GM12872 (cell line): ENCODE results near the gene MAGI2.

Experiments
- CTCF ChIP-seq: IDR thresholded peaks from 3 replicates; pipeline ENCODE4 v1.5.1; 2011; ENCODE audit warnings: low read depth, mild to moderate bottlenecking, low read length, moderate library complexity; ENCODE audit not compliant: insufficient read depth

Gene MAGI2

GRCh38 chr7:79199266-79199665, 254.2 kb downstream of the MAGI2 start:
- no peak for TF ChIP-seq CTCF

- no peak for TF ChIP-seq CTCF
Measured at GRCh38 chr7:79185605-79186004, 267.9 kb downstream of the MAGI2 start.

- TF ChIP-seq CTCF, result no peak
Measured at GRCh38 chr7:79182283-79182682, 271.2 kb downstream of the MAGI2 start.

GRCh38 chr7:79180533-79180932, 272.9 kb downstream of the MAGI2 start:
- no peak for TF ChIP-seq CTCF

- TF ChIP-seq CTCF, result peak; percentile 42; the same call in 2 of the 3 replicates
Measured at GRCh38 chr7:79176859-79177477, 276.5 kb downstream of the MAGI2 start.

GRCh38 chr7:79175374-79175773, 278.1 kb downstream of the MAGI2 start:
- no peak for TF ChIP-seq CTCF

GRCh38 chr7:79165225-79165624, 288.2 kb downstream of the MAGI2 start:
- TF ChIP-seq CTCF, result no peak

- no peak for TF ChIP-seq CTCF
Measured at GRCh38 chr7:79159040-79159664, 294.3 kb downstream of the MAGI2 start.
